Activated T-helper 9 cell treated with anti-CD3 and anti-CD28 coated beads, Interleukin-2, amount 50 U/mL, for 16 hours (primary cell): ENCODE data around the gene TM7SF2.
A peak's percentile ranks its signal among the peaks of the same experiment; 100 is the strongest.
"Not testable (repeated sequence)": the region's sequence is repeated elsewhere in the genome, so short reads cannot be mapped to it uniquely, and the experiment has no call there.

Experiments
- DNase-seq: peaks from one replicate; pipeline ENCODE4 v3.0.0-alpha.2; 2020; ENCODE audit warnings: low read depth

TM7SF2 gene

GRCh38 chr11:65130631-65131416 is 19.2 kb downstream of the TM7SF2 start:
- no peak for DNase-seq

GRCh38 chr11:65131417-65131776 is 19.7 kb downstream of the TM7SF2 start:
- no peak for DNase-seq

- no peak for DNase-seq
Observed at GRCh38 chr11:65131895-65132237, 20.2 kb downstream of the TM7SF2 start.

GRCh38 chr11:65132238-65132987 is 20.7 kb downstream of the TM7SF2 start:
- DNase-seq = no peak

GRCh38 chr11:65132988-65133700 is 21.5 kb downstream of the TM7SF2 start:
- no peak for DNase-seq

GRCh38 chr11:65133724-65134123 is 22.1 kb downstream of the TM7SF2 start:
- DNase-seq = no peak

- peak; percentile 91 for DNase-seq
Observed at GRCh38 chr11:65134240-65134951, 22.7 kb downstream of the TM7SF2 start, which contains the start of gene SYVN1. Gene SYVN1, minus strand, starts transcription at chr11:65134519. Its CDS starts 918 bp downstream, at chr11:65133601.

GRCh38 chr11:65134952-65135632 is 23.4 kb downstream of the TM7SF2 start:
- peak; percentile 71 for DNase-seq

GRCh38 chr11:65135633-65136145 is 24.0 kb downstream of the TM7SF2 start:
- no peak for DNase-seq

- DNase-seq = no peak
Observed at GRCh38 chr11:65136515-65137096, 24.9 kb downstream of the TM7SF2 start.

- no peak for DNase-seq
Observed at GRCh38 chr11:65141896-65142494, 30.3 kb downstream of the TM7SF2 start.

GRCh38 chr11:65147352-65148075 is 35.8 kb downstream of the TM7SF2 start:
- no peak for DNase-seq

- no peak for DNase-seq
Observed at GRCh38 chr11:65148657-65149056, 37.0 kb downstream of the TM7SF2 start.

- DNase-seq = not testable (repeated sequence)
Observed at GRCh38 chr11:65150131-65150508, 38.4 kb downstream of the TM7SF2 start.

- DNase-seq = no peak
Observed at GRCh38 chr11:65150509-65151299, 39.0 kb downstream of the TM7SF2 start.

GRCh38 chr11:65151331-65151899 is 39.7 kb downstream of the TM7SF2 start:
- no peak for DNase-seq

- no peak for DNase-seq
Observed at GRCh38 chr11:65152122-65152521, 40.5 kb downstream of the TM7SF2 start.

GRCh38 chr11:65156256-65156655 is 44.6 kb downstream of the TM7SF2 start:
- DNase-seq = no peak

GRCh38 chr11:65156926-65157325 is 45.3 kb downstream of the TM7SF2 start:
- no peak for DNase-seq
